Measurements from ENCODE around the gene EFNA4.

Gene EFNA4

GRCh38 chr1:155051342-155051776, 12.2 kb upstream of the EFNA4 start:
- H3K27me3 ChIP-seq (ENCODE audit: insufficient read depth, low read length): no peaks in the 10 kb centered on the region
- H3K9me3 ChIP-seq (ENCODE audit: low read length): no peaks in the 10 kb centered on the region

GRCh38 chr1:155051777-155052398, 11.7 kb upstream of the EFNA4 start:
- Histone ChIP-seq H3K4me3 (ENCODE audit: low read length) (peak overlapping the region; percentile 80), H3K4me1 (ENCODE audit: insufficient read depth, low read length) (peaks cover 24% of the 10 kb centered on the region), H2AFZ (ENCODE audit: low read depth, low read length) (peak overlapping the region; percentile 91), H3K27me3 (ENCODE audit: insufficient read depth, low read length) (no peaks in the 10 kb centered on the region), H3K9me3 (ENCODE audit: low read length) (no peaks in the 10 kb centered on the region), H3K36me3 (ENCODE audit: insufficient read depth, low read length) (peaks cover 6% of the 10 kb centered on the region)

More at GRCh38 chr1:155051342-155051776, 12.2 kb upstream of the EFNA4 start:
- H3K4me3 ChIP-seq (ENCODE audit: low read length): peak overlapping the region; percentile 80
- peaks cover 24% of the 10 kb centered on the region for H3K4me1 ChIP-seq (ENCODE audit: insufficient read depth, low read length)
- peaks cover 6% of the 10 kb centered on the region for H3K36me3 ChIP-seq (ENCODE audit: insufficient read depth, low read length)
- H2AFZ ChIP-seq (ENCODE audit: low read depth, low read length): peak overlapping the region; percentile 91

GRCh38 chr1:155052439-155053395, 10.8 kb upstream of the EFNA4 start:
- Histone ChIP-seq H3K9me3 (ENCODE audit: low read length) (no peaks in the 10 kb centered on the region), H3K36me3 (ENCODE audit: insufficient read depth, low read length) (peaks cover 13% of the 10 kb centered on the region), H3K4me3 (ENCODE audit: low read length) (peak overlapping the region; percentile 80), H3K27me3 (ENCODE audit: insufficient read depth, low read length) (no peaks in the 10 kb centered on the region), H2AFZ (ENCODE audit: low read depth, low read length) (no peak overlapping the region), H3K4me1 (ENCODE audit: insufficient read depth, low read length) (peaks cover 24% of the 10 kb centered on the region)

- H3K27me3 ChIP-seq (ENCODE audit: insufficient read depth, low read length): no peaks in the 10 kb centered on the region
Measured at GRCh38 chr1:155053531-155054105, 9.9 kb upstream of the EFNA4 start.

GRCh38 chr1:155057104-155057503, 6.4 kb upstream of the EFNA4 start:
- Histone ChIP-seq H3K27me3 (ENCODE audit: insufficient read depth, low read length) (no peaks in the 10 kb centered on the region), H3K4me3 (ENCODE audit: low read length) (no peak overlapping the region), H3K36me3 (ENCODE audit: insufficient read depth, low read length) (peaks cover 20% of the 10 kb centered on the region)

More at GRCh38 chr1:155053531-155054105, 9.9 kb upstream of the EFNA4 start:
- Histone ChIP-seq H3K36me3 (ENCODE audit: insufficient read depth, low read length) (peaks cover 20% of the 10 kb centered on the region), H3K9me3 (ENCODE audit: low read length) (no peaks in the 10 kb centered on the region), H3K4me3 (ENCODE audit: low read length) (no peak overlapping the region), H2AFZ (ENCODE audit: low read depth, low read length) (no peak overlapping the region), H3K4me1 (ENCODE audit: insufficient read depth, low read length) (peaks cover 24% of the 10 kb centered on the region)

GRCh38 chr1:155057788-155058211, 5.7 kb upstream of the EFNA4 start:
- Histone ChIP-seq H2AFZ (ENCODE audit: low read depth, low read length) (no peak overlapping the region), H3K27me3 (ENCODE audit: insufficient read depth, low read length) (no peaks in the 10 kb centered on the region), H3K4me3 (ENCODE audit: low read length) (no peak overlapping the region), H3K4me1 (ENCODE audit: insufficient read depth, low read length) (peaks cover 5% of the 10 kb centered on the region), H3K36me3 (ENCODE audit: insufficient read depth, low read length) (peaks cover 20% of the 10 kb centered on the region), H3K9me3 (ENCODE audit: low read length) (no peaks in the 10 kb centered on the region)

More at GRCh38 chr1:155057104-155057503, 6.4 kb upstream of the EFNA4 start:
- Histone ChIP-seq H2AFZ (ENCODE audit: low read depth, low read length) (no peak overlapping the region), H3K4me1 (ENCODE audit: insufficient read depth, low read length) (peaks cover 8% of the 10 kb centered on the region), H3K9me3 (ENCODE audit: low read length) (no peaks in the 10 kb centered on the region)

- Histone ChIP-seq H3K9me3 (ENCODE audit: low read length) (no peaks in the 10 kb centered on the region), H2AFZ (ENCODE audit: low read depth, low read length) (no peak overlapping the region), H3K27me3 (ENCODE audit: insufficient read depth, low read length) (no peaks in the 10 kb centered on the region), H3K4me3 (ENCODE audit: low read length) (no peak overlapping the region), H3K4me1 (ENCODE audit: insufficient read depth, low read length) (peaks cover 20% of the 10 kb centered on the region), H3K36me3 (ENCODE audit: insufficient read depth, low read length) (peaks cover 18% of the 10 kb centered on the region)
Measured at GRCh38 chr1:155060736-155061135, 2.8 kb upstream of the EFNA4 start.

- Histone ChIP-seq H3K4me1 (ENCODE audit: insufficient read depth, low read length) (peaks cover 20% of the 10 kb centered on the region), H3K27me3 (ENCODE audit: insufficient read depth, low read length) (no peaks in the 10 kb centered on the region), H3K36me3 (ENCODE audit: insufficient read depth, low read length) (peaks cover 15% of the 10 kb centered on the region), H2AFZ (ENCODE audit: low read depth, low read length) (no peak overlapping the region), H3K4me3 (ENCODE audit: low read length) (no peak overlapping the region), H3K9me3 (ENCODE audit: low read length) (no peaks in the 10 kb centered on the region)
Measured at GRCh38 chr1:155061381-155062150, 2.0 kb upstream of the EFNA4 start.

- H3K36me3 ChIP-seq (ENCODE audit: insufficient read depth, low read length): peaks cover 20% of the 10 kb centered on the region
- H3K4me1 ChIP-seq (ENCODE audit: insufficient read depth, low read length): peaks cover 20% of the 10 kb centered on the region
- no peaks in the 10 kb centered on the region for H3K9me3 ChIP-seq (ENCODE audit: low read length)
- no peak overlapping the region for H3K4me3 ChIP-seq (ENCODE audit: low read length)
- H3K27me3 ChIP-seq (ENCODE audit: insufficient read depth, low read length): no peaks in the 10 kb centered on the region
- H2AFZ ChIP-seq (ENCODE audit: low read depth, low read length): no peak overlapping the region
Measured at GRCh38 chr1:155062151-155062686, 1.3 kb upstream of the EFNA4 start.

GRCh38 chr1:155062702-155063411, 683 bp upstream of the EFNA4 start:
- peak overlapping the region; percentile 78 for H3K4me3 ChIP-seq (ENCODE audit: low read length)
- no peak overlapping the region for H2AFZ ChIP-seq (ENCODE audit: low read depth, low read length)
- no peaks in the 10 kb centered on the region for H3K9me3 ChIP-seq (ENCODE audit: low read length)
- no peaks in the 10 kb centered on the region for H3K27me3 ChIP-seq (ENCODE audit: insufficient read depth, low read length)
- peaks cover 17% of the 10 kb centered on the region for H3K36me3 ChIP-seq (ENCODE audit: insufficient read depth, low read length)
- peaks cover 20% of the 10 kb centered on the region for H3K4me1 ChIP-seq (ENCODE audit: insufficient read depth, low read length)

GRCh38 chr1:155064111-155064831, 731 bp downstream of the EFNA4 start:
- Histone ChIP-seq H3K9me3 (ENCODE audit: low read length) (no peaks in the 10 kb centered on the region), H3K4me3 (ENCODE audit: low read length) (peak overlapping the region; percentile 78), H3K27me3 (ENCODE audit: insufficient read depth, low read length) (no peaks in the 10 kb centered on the region), H3K36me3 (ENCODE audit: insufficient read depth, low read length) (peaks cover 23% of the 10 kb centered on the region), H2AFZ (ENCODE audit: low read depth, low read length) (peak overlapping the region; percentile 53), H3K4me1 (ENCODE audit: insufficient read depth, low read length) (peaks cover 20% of the 10 kb centered on the region)

Data from neuron (in vitro differentiated cells).